Prostate gland (tissue), 2 donors: ENCODE results near the gene GLRA3.

Source experiments
- POLR2A ChIP-seq: fragments of 450-650 bp; IDR thresholded peaks from one replicate; pipeline ENCODE4 v1.6.1; 2016; ENCODE audit warnings: antibody characterized with exemption, mild to moderate bottlenecking
- POLR2AphosphoS5 ChIP-seq: sonication (generic); formaldehyde crosslinking; IDR thresholded peaks from one replicate; pipeline ENCODE4 v1.6.1; 2017; ENCODE audit warnings: antibody characterized with exemption
- TF ChIP-seq, protein P1 (sequence below), 4 experiments: fragments of 200-600 bp in 2 of 4; fragments of 450-650 bp in 2 of 4; sonication (generic) in 2 of 4; IDR thresholded peaks; 1 replicate in 3 of 4; 2 replicates in 1 of 4; pipeline ENCODE4 v1.5.1; 2016 to 2019; ENCODE audit warnings: antibody characterized with exemption in 4 of 4, mild to moderate bottlenecking in 2 of 4, moderate library complexity in 2 of 4

DNA sequence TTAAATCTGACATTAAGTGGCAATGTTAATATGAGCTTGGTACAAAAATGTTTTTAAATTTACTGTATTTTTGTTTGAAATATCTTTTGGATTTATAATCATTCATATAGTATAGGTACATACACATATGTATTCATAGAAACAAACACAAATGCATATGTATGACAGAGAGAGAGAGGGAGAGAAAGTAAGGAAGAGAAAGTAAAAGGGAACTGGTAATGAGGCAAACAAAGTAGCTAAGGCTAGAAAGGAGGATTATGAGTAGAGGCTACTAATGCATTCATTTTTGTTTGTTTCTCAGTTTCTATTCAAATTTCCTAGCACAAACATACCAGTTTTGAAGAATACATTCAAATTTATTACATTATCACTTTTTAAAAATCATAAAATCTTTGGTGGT lies 132.4 kb downstream of the GLRA3 start:
- TF ChIP-seq, protein P1, sequence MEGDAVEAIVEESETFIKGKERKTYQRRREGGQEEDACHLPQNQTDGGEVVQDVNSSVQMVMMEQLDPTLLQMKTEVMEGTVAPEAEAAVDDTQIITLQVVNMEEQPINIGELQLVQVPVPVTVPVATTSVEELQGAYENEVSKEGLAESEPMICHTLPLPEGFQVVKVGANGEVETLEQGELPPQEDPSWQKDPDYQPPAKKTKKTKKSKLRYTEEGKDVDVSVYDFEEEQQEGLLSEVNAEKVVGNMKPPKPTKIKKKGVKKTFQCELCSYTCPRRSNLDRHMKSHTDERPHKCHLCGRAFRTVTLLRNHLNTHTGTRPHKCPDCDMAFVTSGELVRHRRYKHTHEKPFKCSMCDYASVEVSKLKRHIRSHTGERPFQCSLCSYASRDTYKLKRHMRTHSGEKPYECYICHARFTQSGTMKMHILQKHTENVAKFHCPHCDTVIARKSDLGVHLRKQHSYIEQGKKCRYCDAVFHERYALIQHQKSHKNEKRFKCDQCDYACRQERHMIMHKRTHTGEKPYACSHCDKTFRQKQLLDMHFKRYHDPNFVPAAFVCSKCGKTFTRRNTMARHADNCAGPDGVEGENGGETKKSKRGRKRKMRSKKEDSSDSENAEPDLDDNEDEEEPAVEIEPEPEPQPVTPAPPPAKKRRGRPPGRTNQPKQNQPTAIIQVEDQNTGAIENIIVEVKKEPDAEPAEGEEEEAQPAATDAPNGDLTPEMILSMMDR (IDR thresholded peaks at IDR 0.05), result no peak
- TF ChIP-seq POLR2A (no peak), POLR2AphosphoS5 (no peak)
